DOHH2 (cell line): ENCODE data around the gene CD36.

Source experiments
- H3F3A ChIP-seq: fragments of 200-600 bp; sonication (generic), shearing (Covaris generic); 2 replicates; pipeline ENCODE4 v1.6.0; 2016; ENCODE audit warnings: antibody characterized with exemption, mild to moderate bottlenecking; ENCODE audit not compliant: control insufficient read depth, insufficient read depth
- H3K27ac ChIP-seq: fragments of 200-600 bp; sonication (generic); 2 replicates; pipeline ENCODE4 v1.5.1; 2014; ENCODE audit warnings: low read depth, mild to moderate bottlenecking, low read length, moderate library complexity
- H3K27me3 ChIP-seq: fragments of 200-600 bp; sonication (generic); 2 replicates; pipeline ENCODE4 v1.6.1; 2014; ENCODE audit warnings: mild to moderate bottlenecking, low read length, mixed read lengths; ENCODE audit not compliant: control insufficient read depth
- H3K36me3 ChIP-seq: fragments of 200-600 bp; sonication (generic); 2 replicates; pipeline ENCODE4 v1.6.1; 2014; ENCODE audit warnings: mild to moderate bottlenecking, low read length, moderate library complexity, mixed read lengths; ENCODE audit not compliant: control insufficient read depth
- H3K4me1 ChIP-seq: fragments of 200-600 bp; sonication (generic); 2 replicates; pipeline ENCODE4 v1.6.1; 2014; ENCODE audit warnings: mild to moderate bottlenecking, low read length, mixed read lengths; ENCODE audit not compliant: control insufficient read depth
- H3K4me2 ChIP-seq: fragments of 200-600 bp; sonication (generic); 2 replicates; pipeline ENCODE4 v1.6.0; 2014; ENCODE audit warnings: mild to moderate bottlenecking, low read length, moderate library complexity
- H3K4me3 ChIP-seq: fragments of 200-600 bp; sonication (generic); 2 replicates; pipeline ENCODE4 v1.5.1; 2014; ENCODE audit warnings: mild to moderate bottlenecking, low read length, mixed read lengths
- H3K79me2 ChIP-seq: fragments of 200-600 bp; sonication (generic); 2 replicates; pipeline ENCODE4 v1.6.1; 2014; ENCODE audit warnings: mild to moderate bottlenecking, low read length, mixed read lengths; ENCODE audit not compliant: control insufficient read depth
- H3K9me2 ChIP-seq: fragments of 200-600 bp; sonication (generic); replicated peaks from 2 replicates; pipeline ENCODE4 v1.6.1; 2014; ENCODE audit warnings: mild to moderate bottlenecking, low read length, mixed read lengths; ENCODE audit not compliant: control insufficient read depth
- H3K9me3 ChIP-seq: fragments of 200-600 bp; sonication (generic); 2 replicates; pipeline ENCODE4 v1.6.1; 2014; ENCODE audit warnings: antibody characterized with exemption, low read length, mixed read lengths; ENCODE audit not compliant: control insufficient read depth, insufficient read depth
- H4K20me1 ChIP-seq: fragments of 200-600 bp; sonication (generic); 2 replicates; pipeline ENCODE4 v1.6.0; 2014; ENCODE audit warnings: low read depth, mild to moderate bottlenecking, antibody characterized with exemption, low read length, moderate library complexity; ENCODE audit not compliant: control insufficient read depth, insufficient read depth
- EZH2phosphoT487 ChIP-seq: fragments of 200-600 bp; sonication (generic); IDR thresholded peaks from 2 replicates; pipeline ENCODE4 v1.6.1; 2017; ENCODE audit warnings: borderline replicate concordance, mild to moderate bottlenecking, antibody characterized with exemption, low read length, moderate library complexity, mixed read lengths
- TF ChIP-seq, protein P1 (sequence below): fragments of 200-600 bp; sonication (generic); IDR thresholded peaks from one replicate; pipeline ENCODE4 v1.5.1; 2014; ENCODE audit warnings: antibody characterized with exemption, mild to moderate bottlenecking, low read depth, low read length; ENCODE audit not compliant: poor library complexity, severe bottlenecking

The CD36 gene

DNA sequence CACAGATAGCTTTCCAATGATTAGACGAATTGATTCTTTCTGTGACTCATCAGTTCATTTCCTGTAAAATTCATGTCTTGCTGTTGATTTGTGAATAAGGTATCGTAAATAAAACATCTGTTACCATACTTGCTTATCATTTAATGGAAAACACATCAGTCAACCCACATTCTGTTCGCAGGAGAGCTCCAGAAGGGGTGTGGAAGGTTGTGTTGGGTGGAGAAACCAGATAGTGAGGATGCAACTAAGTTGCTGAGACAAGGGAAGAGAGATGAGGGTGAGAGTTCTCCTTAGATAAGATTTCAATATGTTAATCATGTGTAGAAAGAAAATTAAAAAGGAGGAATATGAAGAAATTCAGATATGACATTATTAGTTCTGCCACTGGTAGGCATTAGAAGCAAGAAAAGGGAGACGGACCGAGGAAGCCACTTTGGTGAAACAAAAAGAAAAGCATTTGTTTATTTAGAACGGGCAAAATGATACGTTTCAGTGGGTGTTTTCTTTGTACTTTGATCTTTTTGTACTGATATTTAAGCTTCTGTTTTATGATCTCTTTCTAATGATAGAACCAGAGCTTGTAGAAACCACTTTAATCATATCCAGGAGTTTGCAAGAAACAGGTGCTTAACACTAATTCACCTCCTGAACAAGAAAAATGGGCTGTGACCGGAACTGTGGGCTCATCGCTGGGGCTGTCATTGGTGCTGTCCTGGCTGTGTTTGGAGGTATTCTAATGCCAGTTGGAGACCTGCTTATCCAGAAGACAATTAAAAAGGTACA lies 7.8 kb downstream of the CD36 start:
- H3K9me2 ChIP-seq: no peaks in the 10 kb centered on the region
- no peaks in the 10 kb centered on the region for H3F3A ChIP-seq
- no peaks in the 10 kb centered on the region for H3K27me3 ChIP-seq
- H3K4me3 ChIP-seq: no peak overlapping the region
- TF ChIP-seq, protein P1, sequence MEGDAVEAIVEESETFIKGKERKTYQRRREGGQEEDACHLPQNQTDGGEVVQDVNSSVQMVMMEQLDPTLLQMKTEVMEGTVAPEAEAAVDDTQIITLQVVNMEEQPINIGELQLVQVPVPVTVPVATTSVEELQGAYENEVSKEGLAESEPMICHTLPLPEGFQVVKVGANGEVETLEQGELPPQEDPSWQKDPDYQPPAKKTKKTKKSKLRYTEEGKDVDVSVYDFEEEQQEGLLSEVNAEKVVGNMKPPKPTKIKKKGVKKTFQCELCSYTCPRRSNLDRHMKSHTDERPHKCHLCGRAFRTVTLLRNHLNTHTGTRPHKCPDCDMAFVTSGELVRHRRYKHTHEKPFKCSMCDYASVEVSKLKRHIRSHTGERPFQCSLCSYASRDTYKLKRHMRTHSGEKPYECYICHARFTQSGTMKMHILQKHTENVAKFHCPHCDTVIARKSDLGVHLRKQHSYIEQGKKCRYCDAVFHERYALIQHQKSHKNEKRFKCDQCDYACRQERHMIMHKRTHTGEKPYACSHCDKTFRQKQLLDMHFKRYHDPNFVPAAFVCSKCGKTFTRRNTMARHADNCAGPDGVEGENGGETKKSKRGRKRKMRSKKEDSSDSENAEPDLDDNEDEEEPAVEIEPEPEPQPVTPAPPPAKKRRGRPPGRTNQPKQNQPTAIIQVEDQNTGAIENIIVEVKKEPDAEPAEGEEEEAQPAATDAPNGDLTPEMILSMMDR: no peak
- no peak for TF ChIP-seq EZH2phosphoT487
- H3K9me3 ChIP-seq: no peaks in the 10 kb centered on the region
- no peaks in the 10 kb centered on the region for H3K79me2 ChIP-seq
- no peaks in the 10 kb centered on the region for H3K4me1 ChIP-seq
- no peaks in the 10 kb centered on the region for H3K36me3 ChIP-seq
- no peak overlapping the region for H3K4me2 ChIP-seq
- H3K27ac ChIP-seq: no peak overlapping the region
- H4K20me1 ChIP-seq: no peaks in the 10 kb centered on the region

DNA sequence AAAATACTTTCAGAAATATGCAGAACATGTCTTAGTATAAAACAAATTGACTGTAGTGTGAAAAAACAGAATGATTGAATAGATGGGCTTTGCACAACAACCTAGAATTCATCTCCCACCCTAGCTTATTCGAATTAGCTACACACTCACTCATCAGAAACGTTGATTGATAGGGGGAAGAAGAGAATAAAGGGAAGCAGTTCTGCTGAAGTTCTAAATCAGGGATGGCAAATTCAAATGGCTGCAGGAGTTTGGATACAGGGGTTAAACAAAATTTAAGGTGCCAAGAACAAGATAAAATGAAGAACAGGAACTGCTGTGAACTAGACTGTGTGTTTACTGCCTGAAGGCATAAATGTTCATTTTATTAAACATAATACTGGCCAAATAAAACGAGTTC lies 9.0 kb downstream of the CD36 start:
- TF ChIP-seq, protein P1: no peak
- TF ChIP-seq EZH2phosphoT487: no peak
- no peaks in the 10 kb centered on the region for H4K20me1 ChIP-seq
- H3K27ac ChIP-seq: no peak overlapping the region
- no peak overlapping the region for H3K4me3 ChIP-seq
- H3K27me3 ChIP-seq: no peaks in the 10 kb centered on the region
- H3K4me2 ChIP-seq: no peak overlapping the region
- no peaks in the 10 kb centered on the region for H3K9me2 ChIP-seq
- no peaks in the 10 kb centered on the region for H3K9me3 ChIP-seq
- no peaks in the 10 kb centered on the region for H3F3A ChIP-seq
- no peaks in the 10 kb centered on the region for H3K36me3 ChIP-seq
- no peaks in the 10 kb centered on the region for H3K4me1 ChIP-seq
- no peaks in the 10 kb centered on the region for H3K79me2 ChIP-seq

DNA sequence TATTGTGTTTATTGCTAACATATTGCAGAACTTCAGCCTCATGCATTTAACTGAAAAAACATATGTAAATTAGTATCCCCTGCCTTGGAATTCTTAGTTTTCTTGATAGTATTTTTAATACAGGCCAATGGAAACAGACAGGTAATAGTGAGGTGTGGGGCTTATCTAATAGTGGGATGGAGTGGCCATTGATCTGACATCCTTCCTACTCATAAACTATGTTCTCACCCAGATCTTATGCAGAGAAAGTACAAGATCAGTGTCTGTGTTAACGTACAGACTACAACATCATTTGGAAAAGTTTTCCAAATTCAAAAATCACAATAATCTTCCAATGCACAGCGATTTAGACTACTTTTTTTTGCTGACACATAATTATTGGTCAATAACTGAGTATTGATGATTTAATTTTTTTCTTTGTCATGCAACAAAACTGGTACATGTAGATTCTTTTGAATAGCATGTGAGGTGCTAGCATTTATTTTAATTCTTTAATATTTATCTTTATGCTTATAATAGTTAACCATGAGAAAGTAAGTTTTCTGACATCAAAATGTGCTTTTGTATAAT lies 9.7 kb downstream of the CD36 start:
- H3K27me3 ChIP-seq: no peaks in the 10 kb centered on the region
- H3K4me3 ChIP-seq: no peak overlapping the region
- no peaks in the 10 kb centered on the region for H3K9me3 ChIP-seq
- H3K79me2 ChIP-seq: no peaks in the 10 kb centered on the region
- no peak overlapping the region for H3K4me2 ChIP-seq
- H4K20me1 ChIP-seq: no peaks in the 10 kb centered on the region
- TF ChIP-seq, protein P1: no peak
- no peak for TF ChIP-seq EZH2phosphoT487
- no peaks in the 10 kb centered on the region for H3K4me1 ChIP-seq
- H3K36me3 ChIP-seq: no peaks in the 10 kb centered on the region
- H3F3A ChIP-seq: no peaks in the 10 kb centered on the region
- H3K27ac ChIP-seq: no peak overlapping the region
- no peaks in the 10 kb centered on the region for H3K9me2 ChIP-seq
